HG02763 (cell line): Measurements from ENCODE around the gene HIVEP3.

Experiments used
- ATAC-seq: cut with Tn5 transposase; IDR thresholded peaks from one replicate; pipeline ENCODE4 v1.9.1; 2021; ENCODE audit warnings: mild to moderate bottlenecking, moderate library complexity; ENCODE audit not compliant: unreplicated experiment

HIVEP3 gene

GRCh38 chr1:41874903-41875411 lies 43.8 kb downstream of the HIVEP3 start:
- ATAC-seq: no peak

GRCh38 chr1:41874151-41874719 lies 44.5 kb downstream of the HIVEP3 start:
- ATAC-seq: no peak

GRCh38 chr1:41872074-41872473 lies 46.6 kb downstream of the HIVEP3 start:
- no peak for ATAC-seq

GRCh38 chr1:41870076-41870562 lies 48.6 kb downstream of the HIVEP3 start:
- ATAC-seq: no peak

GRCh38 chr1:41868241-41868998 lies 50.3 kb downstream of the HIVEP3 start:
- peak; percentile 61 for ATAC-seq

GRCh38 chr1:41866285-41866684 lies 52.4 kb downstream of the HIVEP3 start:
- no peak for ATAC-seq

- ATAC-seq: no peak
Observed at GRCh38 chr1:41864471-41865040, 54.2 kb downstream of the HIVEP3 start.

- ATAC-seq: no peak
Observed at GRCh38 chr1:41863718-41864117, 55.0 kb downstream of the HIVEP3 start.

- no peak for ATAC-seq
Observed at GRCh38 chr1:41862384-41863221, 56.1 kb downstream of the HIVEP3 start.

- ATAC-seq: no peak
Observed at GRCh38 chr1:41861535-41862383, 57.0 kb downstream of the HIVEP3 start.

GRCh38 chr1:41860771-41861170 lies 58.0 kb downstream of the HIVEP3 start:
- no peak for ATAC-seq

- ATAC-seq: no peak
Observed at GRCh38 chr1:41860214-41860613, 58.5 kb downstream of the HIVEP3 start.

- ATAC-seq: no peak
Observed at GRCh38 chr1:41859686-41860085, 59.0 kb downstream of the HIVEP3 start.

GRCh38 chr1:41856944-41857285 lies 61.8 kb downstream of the HIVEP3 start:
- no peak for ATAC-seq

GRCh38 chr1:41856151-41856943 lies 62.4 kb downstream of the HIVEP3 start:
- ATAC-seq: no peak

GRCh38 chr1:41855713-41856112 lies 63.0 kb downstream of the HIVEP3 start:
- ATAC-seq: no peak

GRCh38 chr1:41853907-41854306 lies 64.8 kb downstream of the HIVEP3 start:
- no peak for ATAC-seq

GRCh38 chr1:41852091-41852490 lies 66.6 kb downstream of the HIVEP3 start:
- ATAC-seq: no peak

GRCh38 chr1:41851589-41851988 lies 67.1 kb downstream of the HIVEP3 start:
- ATAC-seq: no peak
